Heart left ventricle (tissue), 16 donors: Measurements from ENCODE around the gene VPS50. TPM values are rescaled to one million over a fixed set of nuclear protein-coding genes. Genes with fewer than 3 reads are reported as not detected.

Source experiments
- ATAC-seq, 4 donors: fragments of 200-7000 bp; cut with Tn5 transposase; one replicate each; pipeline ENCODE4 v1.9.1; 2020 to 2022; ENCODE audit warnings: moderate library complexity in 4 of 4, mild to moderate bottlenecking in 3 of 4, moderate number of reproducible peaks in 1 of 4
- DNase-seq, 5 donors: peaks; one replicate each; pipeline ENCODE4 v3.0.0-alpha.2; 2020
- H3K27ac ChIP-seq, 12 donors: fragments of 200-600 bp; sonication (generic) in 4 of 12; one replicate each; pipeline versions ENCODE4 v1.5.0 to v1.8.0; 2016 to 2022; ENCODE audit warnings: mild to moderate bottlenecking in 2 of 12
- H3K27me3 ChIP-seq, 9 donors: fragments of 200-600 bp; sonication (generic) in 2 of 9; one replicate each; pipeline versions ENCODE4 v1.5.1 to v1.8.0; 2016 to 2022; ENCODE audit warnings: mild to moderate bottlenecking in 3 of 9
- H3K36me3 ChIP-seq, 9 donors: fragments of 200-600 bp; sonication (generic) in 2 of 9; one replicate each; pipeline versions ENCODE4 v1.5.0 to v1.8.0; 2018 to 2022; ENCODE audit warnings: mild to moderate bottlenecking in 2 of 9
- H3K4me1 ChIP-seq, 12 donors: fragments of 200-600 bp; sonication (generic) in 4 of 12; one replicate each; pipeline versions ENCODE4 v1.5.0 to v1.8.0; 2016 to 2022; ENCODE audit warnings: mild to moderate bottlenecking in 3 of 12
- H3K4me3 ChIP-seq, 12 donors: fragments of 200-600 bp; sonication (generic) in 4 of 12; one replicate each; pipeline versions ENCODE4 v1.5.0 to v1.8.0; 2017 to 2022; ENCODE audit warnings: mild to moderate bottlenecking in 9 of 12, moderate library complexity in 4 of 12
- H3K9me3 ChIP-seq, 12 donors: fragments of 200-600 bp; sonication (generic) in 4 of 12; one replicate each; pipeline versions ENCODE4 v1.5.0 to v1.8.0; 2016 to 2022; ENCODE audit warnings: mild to moderate bottlenecking in 1 of 12
- POLR2A ChIP-seq, 2 donors: fragments of 450-650 bp; IDR thresholded peaks; one replicate each; pipeline ENCODE4 v1.6.1; 2017; ENCODE audit warnings: antibody characterized with exemption in 2 of 2, mild to moderate bottlenecking in 2 of 2, moderate library complexity in 2 of 2
- WGBS, 4 donors: extraction: QIAGEN DNeasy Blood & Tissue Kit in 2 of 4; methylation state at CpG; one replicate each; pipeline versions ENCODE4 v1.1.5 to v1.1.7; 2013 to 2018; 5-methylcytosine and 5-hydroxymethylcytosine counted together
- intact Hi-C, 10 donors: fragments of 100-400 bp; cut with DNase I; formaldehyde crosslinking; loops; one replicate each; pipeline versions ENCODE4 v1.11.1 to v1.14.2; 2022
- polyA plus RNA-seq, 2 donors: library from polyadenylated mRNA; stranded (reverse); fragments of 200-250 nt; gene quantifications; one replicate each; pipeline ENCODE4 v1.2.3, GENCODE V29; 2013
- total RNA-seq, 9 donors: library from RNA; depleted of rRNA in 2 of 9; stranded (reverse); fragments of >200 nt in 2 of 9; fragmentation: NEBNext Ultra II Directional in 3 of 9; extraction: Animal tissue kit (Norgen Biotek cat#: 25700) in 3 of 9; gene quantifications; one replicate each; pipeline versions ENCODE4 v1.1.0 to v1.2.4, GENCODE V29; 2016 to 2023
- TF ChIP-seq, protein P1 (sequence below), 12 donors: fragments of 200-600 bp; sonication (generic) in 4 of 12; IDR thresholded peaks; one replicate each; pipeline versions ENCODE4 v1.5.0 to v1.8.0; 2018 to 2022; ENCODE audit warnings: antibody characterized with exemption in 12 of 12, mild to moderate bottlenecking in 5 of 12
- donor health status: ischemic (EF 13 %, LVEDD 7.1; RV severe dilation, severe dysfunction).
- donor health status: healthy with polysubstance abuse.
- donor health status: DM: no; HTN: yes; CAD: no.
- donor health status: DM: no; HTN: no; CAD: no.
- donor health status: ischemic (EF 25% LVEDD 6.9; RV normal size, moderate dysfunction).
- donor health status: ischemic (EF 25% LVEDD 5.7; RV mildly dilated, moderate dysfunction).
- donor health status: healthy.
- donor health status: DM: yes; HTN: yes; CAD: no.
- donor health status: ischemic (EF 35%, LVEDD 5.7; RV mildly dilated, moderate dysfunction).
- donor health status: nonischemic (EF 11% LVEDD 7.7; RV severe dilation, severe dysfunction).
- donor health status: DM: yes; HTN: yes; CAD: no.
- donor health status: PGD.
- donor health status: ischemic (EF 29% LVEDD 5.4; RV normal size, mild dysfunction).
- donor health status: nonischemic (EF 23%, LVEDD 6.1; RV moderate dilation, normal function).

Gene VPS50
- total and polyA plus RNA-seq, 11 donors: 2.9 to 28.7 (median 18.5) TPM

DNA sequence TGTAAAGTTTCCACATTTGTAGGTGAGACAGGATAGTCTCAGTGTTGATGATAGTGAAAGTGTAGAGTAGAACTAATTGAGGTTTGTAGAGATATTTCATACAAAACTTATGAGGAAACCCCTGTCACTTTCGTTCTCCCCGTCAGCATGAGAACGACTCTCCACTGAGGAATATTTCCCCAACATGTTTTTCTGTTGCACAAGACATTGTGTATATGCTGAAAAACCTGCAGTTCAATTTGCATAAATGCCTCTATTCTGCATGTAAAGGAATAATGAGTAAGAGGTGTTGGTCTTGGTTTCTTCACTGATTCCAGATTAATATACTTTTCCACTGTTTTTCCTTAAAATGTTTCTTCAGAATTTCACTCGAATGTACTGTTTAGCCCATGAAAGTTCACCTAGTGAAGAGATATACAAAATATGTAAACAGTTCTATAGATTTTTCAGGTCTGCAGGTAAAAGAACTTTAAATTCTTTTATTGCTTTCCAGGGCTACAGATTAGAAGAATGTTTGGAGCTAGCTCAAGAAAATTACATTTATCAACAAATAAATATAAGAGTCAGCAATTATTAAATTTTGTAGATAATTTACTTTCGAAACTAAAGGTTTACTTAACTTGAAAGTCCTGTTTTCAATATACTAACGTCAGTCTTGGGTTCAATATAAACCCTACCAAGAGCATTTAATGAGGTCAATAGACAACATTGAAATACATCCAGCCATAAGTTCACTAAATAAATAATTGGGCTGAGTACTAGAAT is 43.1 kb upstream of the VPS50 start:
- intact Hi-C loops: no loop called here
- DNase-seq (no peak), ATAC-seq (no peak)
- Histone ChIP-seq H3K4me3 (no peak overlapping the region), H3K27ac (no peak overlapping the region), H3K36me3 (no peaks in the 10 kb centered on the region), H3K27me3 (peaks cover 0 to 12% (median 0%) of the 10 kb centered on the region in 9 donors), H3K9me3 (no peaks in the 10 kb centered on the region), H3K4me1 (no peaks in the 10 kb centered on the region)
- WGBS, 4 donors: 68 to 73% (median 68%) methylated on average over 6 of the region's 6 CpGs
- TF ChIP-seq, protein P1, sequence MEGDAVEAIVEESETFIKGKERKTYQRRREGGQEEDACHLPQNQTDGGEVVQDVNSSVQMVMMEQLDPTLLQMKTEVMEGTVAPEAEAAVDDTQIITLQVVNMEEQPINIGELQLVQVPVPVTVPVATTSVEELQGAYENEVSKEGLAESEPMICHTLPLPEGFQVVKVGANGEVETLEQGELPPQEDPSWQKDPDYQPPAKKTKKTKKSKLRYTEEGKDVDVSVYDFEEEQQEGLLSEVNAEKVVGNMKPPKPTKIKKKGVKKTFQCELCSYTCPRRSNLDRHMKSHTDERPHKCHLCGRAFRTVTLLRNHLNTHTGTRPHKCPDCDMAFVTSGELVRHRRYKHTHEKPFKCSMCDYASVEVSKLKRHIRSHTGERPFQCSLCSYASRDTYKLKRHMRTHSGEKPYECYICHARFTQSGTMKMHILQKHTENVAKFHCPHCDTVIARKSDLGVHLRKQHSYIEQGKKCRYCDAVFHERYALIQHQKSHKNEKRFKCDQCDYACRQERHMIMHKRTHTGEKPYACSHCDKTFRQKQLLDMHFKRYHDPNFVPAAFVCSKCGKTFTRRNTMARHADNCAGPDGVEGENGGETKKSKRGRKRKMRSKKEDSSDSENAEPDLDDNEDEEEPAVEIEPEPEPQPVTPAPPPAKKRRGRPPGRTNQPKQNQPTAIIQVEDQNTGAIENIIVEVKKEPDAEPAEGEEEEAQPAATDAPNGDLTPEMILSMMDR (IDR thresholded peaks at IDR 0.05): no peak
- TF ChIP-seq POLR2A (IDR thresholded peaks at IDR 0.05): no peak

DNA sequence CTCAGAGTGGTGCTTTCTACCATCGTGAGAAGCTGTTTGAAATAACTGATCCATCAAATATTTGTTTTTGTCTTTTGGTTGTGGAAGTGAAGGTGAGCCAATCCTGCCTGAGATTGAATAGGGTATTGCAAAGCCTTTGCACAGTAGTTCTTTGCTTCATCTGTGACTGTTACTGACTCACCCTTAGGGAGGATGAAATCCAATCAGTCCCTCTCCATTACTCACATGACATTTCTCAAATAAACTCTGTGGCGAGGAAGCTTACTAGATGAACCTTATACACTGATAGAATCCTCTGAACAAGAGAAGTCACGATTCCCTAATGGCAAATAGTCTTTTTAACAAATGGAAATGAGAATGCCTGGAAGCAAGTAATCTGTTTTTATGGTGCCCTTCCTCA is 37.8 kb upstream of the VPS50 start:
- intact Hi-C loops: no loop called here
- no peak for DNase-seq
- Histone ChIP-seq H3K4me1 (no peaks in the 10 kb centered on the region), H3K36me3 (no peaks in the 10 kb centered on the region), H3K4me3 (no peak overlapping the region), H3K27ac (no peak overlapping the region), H3K27me3 (peaks cover 0 to 8% (median 0%) of the 10 kb centered on the region in 9 donors), H3K9me3 (no peaks in the 10 kb centered on the region)
- TF ChIP-seq, protein P1 (IDR thresholded peaks at IDR 0.05): no peak
- TF ChIP-seq POLR2A (IDR thresholded peaks at IDR 0.05): no peak
- no peak for ATAC-seq
- WGBS, 4 donors: 53 to 67% (median 61%) methylated on average over 3 of the region's 3 CpGs

DNA sequence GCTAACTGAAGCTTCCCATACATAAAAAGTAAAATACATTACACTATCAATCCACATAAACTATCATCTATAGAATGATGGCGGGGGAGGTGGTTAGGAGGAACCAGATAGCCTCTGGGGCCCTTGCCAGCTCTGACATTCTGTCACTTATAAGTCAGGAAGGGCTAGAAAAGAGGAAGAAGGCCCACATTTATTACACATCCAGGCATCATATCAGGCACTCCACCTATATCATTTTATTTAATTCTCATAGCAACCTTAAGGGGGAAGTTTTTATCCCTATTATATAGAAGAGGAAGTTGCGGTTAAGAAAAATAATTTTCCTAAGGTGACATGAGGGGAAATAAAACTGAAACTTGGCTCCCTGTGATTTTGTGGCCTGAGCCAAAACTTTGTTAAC is 35.8 kb upstream of the VPS50 start:
- no peaks in the 10 kb centered on the region for H3K36me3 ChIP-seq
- H3K9me3 ChIP-seq: no peaks in the 10 kb centered on the region
- H3K4me1 ChIP-seq: no peaks in the 10 kb centered on the region
- H3K4me3 ChIP-seq: no peak overlapping the region
- peaks cover 0 to 7% (median 0%) of the 10 kb centered on the region in 9 donors for H3K27me3 ChIP-seq
- DNase-seq (peak in 1 of 5 donors; percentile 23), ATAC-seq (no peak)
- TF ChIP-seq, protein P1 (IDR thresholded peaks at IDR 0.05): no peak
- no peak for TF ChIP-seq POLR2A (IDR thresholded peaks at IDR 0.05)
- intact Hi-C loops: no loop called here
- WGBS, 4 donors: 56 to 81% (median 76%) methylated on average over 2 of the region's 2 CpGs
- H3K27ac ChIP-seq: no peak overlapping the region

DNA sequence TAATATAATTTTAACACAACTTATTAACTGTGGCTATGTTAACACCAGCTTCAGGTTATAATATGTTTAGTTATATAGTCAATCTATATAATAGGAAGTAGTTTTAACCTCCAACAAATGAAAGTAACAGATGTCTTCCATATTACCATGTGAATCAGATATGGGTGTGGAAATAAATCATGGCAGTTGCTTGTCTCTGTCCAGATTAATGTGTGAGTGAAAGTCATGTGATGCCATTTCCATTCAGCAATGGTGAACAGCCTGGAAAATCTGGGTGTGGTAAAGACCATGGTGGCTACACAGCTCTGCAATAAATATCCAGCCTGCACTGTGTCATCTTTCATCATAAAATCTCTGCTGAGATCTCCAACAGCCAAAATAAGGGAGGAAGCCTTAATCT is 33.7 kb upstream of the VPS50 start:
- intact Hi-C loops: no loop called here
- no peak overlapping the region for H3K4me3 ChIP-seq
- no peak for ATAC-seq
- H3K9me3 ChIP-seq: no peaks in the 10 kb centered on the region
- H3K27ac ChIP-seq: no peak overlapping the region
- TF ChIP-seq, protein P1 (IDR thresholded peaks at IDR 0.05): no peak
- TF ChIP-seq POLR2A (IDR thresholded peaks at IDR 0.05): no peak
- no peaks in the 10 kb centered on the region for H3K4me1 ChIP-seq
- H3K27me3 ChIP-seq: peaks cover 0 to 7% (median 0%) of the 10 kb centered on the region in 9 donors
- no peaks in the 10 kb centered on the region for H3K36me3 ChIP-seq
- DNase-seq: no peak
